Tibial nerve (tissue), 3 donors: Measurements from ENCODE around the gene GALNT10.
A peak's percentile ranks its signal among the peaks of the same experiment; 100 is the strongest.

Source experiments
- CTCF ChIP-seq, 5 experiments: fragments of 200-600 bp in 3 of 5; fragments of 450-650 bp in 2 of 5; sonication (generic) in 3 of 5; IDR thresholded peaks; one replicate each; pipeline ENCODE4 v1.5.1; 2016 to 2019; ENCODE audit warnings: antibody characterized with exemption in 5 of 5, mild to moderate bottlenecking in 3 of 5, moderate library complexity in 2 of 5
- POLR2A ChIP-seq, 2 donors: fragments of 450-650 bp; IDR thresholded peaks; one replicate each; pipeline ENCODE4 v1.6.1; 2017; ENCODE audit warnings: antibody characterized with exemption in 2 of 2, mild to moderate bottlenecking in 2 of 2, moderate library complexity in 2 of 2

GRCh38 chr5:154445422-154446194 is 255.1 kb downstream of the GALNT10 start, which contains the start of gene SAP30L:
- TF ChIP-seq CTCF (IDR thresholded peaks at IDR 0.05), result no peak
- peak; percentile 32 to 76 for TF ChIP-seq POLR2A (IDR thresholded peaks at IDR 0.05)
